Fibroblast of mammary gland (primary cell): ENCODE results near the gene DMRT3.

Experiments used
- DNase-seq: peaks from one replicate; pipeline ENCODE4 v3.0.0-alpha.2; 2010; ENCODE audit warnings: low read depth
- H3K4me3 ChIP-seq: 2 replicates; pipeline ENCODE4 v1.5.1; 2011; ENCODE audit warnings: low read depth, mild to moderate bottlenecking, low read length, moderate library complexity; ENCODE audit not compliant: control insufficient read depth
- TF ChIP-seq, protein P1 (sequence below): conservative IDR thresholded peaks from 2 replicates; pipeline ENCODE4 v1.5.1; 2011; ENCODE audit warnings: low read depth, low read length, inconsistent platforms; ENCODE audit not compliant: control insufficient read depth, insufficient read depth

Gene DMRT3, protein sequence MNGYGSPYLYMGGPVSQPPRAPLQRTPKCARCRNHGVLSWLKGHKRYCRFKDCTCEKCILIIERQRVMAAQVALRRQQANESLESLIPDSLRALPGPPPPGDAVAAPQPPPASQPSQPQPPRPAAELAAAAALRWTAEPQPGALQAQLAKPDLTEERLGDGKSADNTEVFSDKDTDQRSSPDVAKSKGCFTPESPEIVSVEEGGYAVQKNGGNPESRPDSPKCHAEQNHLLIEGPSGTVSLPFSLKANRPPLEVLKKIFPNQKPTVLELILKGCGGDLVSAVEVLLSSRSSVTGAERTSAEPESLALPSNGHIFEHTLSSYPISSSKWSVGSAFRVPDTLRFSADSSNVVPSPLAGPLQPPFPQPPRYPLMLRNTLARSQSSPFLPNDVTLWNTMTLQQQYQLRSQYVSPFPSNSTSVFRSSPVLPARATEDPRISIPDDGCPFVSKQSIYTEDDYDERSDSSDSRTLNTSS

DNA sequence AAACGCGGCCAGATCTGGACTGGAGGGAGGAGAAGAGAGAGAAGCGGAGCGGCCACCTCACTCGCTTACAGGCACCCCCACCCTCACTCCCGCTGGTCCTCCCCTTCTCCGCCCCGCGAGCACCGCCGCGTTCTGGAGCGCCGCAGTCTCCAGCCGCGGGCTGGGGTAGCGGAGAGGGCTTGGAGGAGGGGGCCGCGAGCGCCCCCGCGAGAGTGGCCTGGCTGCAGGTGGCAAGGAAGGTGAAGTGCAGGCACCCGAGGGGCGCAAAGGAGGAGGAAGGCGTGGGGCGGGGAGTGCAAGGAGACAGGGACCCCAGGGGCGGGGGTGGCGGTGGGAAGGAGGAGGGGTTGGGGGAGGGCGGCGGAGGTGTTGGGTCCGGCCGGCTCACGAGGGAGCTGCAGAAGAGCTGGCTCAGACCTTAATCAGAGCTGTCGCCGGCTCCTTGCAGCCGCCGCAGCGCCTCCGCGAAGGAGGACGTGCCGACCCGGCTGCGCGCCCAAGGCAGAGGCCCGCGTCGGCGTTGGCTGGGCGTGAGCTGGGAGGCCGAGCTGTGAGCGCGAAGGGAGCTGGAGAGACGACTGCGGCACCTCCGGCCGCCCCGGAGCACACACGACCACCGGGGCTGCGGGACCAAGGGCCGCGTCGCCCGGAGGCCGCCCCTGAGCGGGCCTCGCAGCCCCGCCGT, at the start of gene DMRT3:
Gene DMRT3, plus strand, starts transcription at position 398 of the 685 bp plus-strand sequence. CDS start 347 bp downstream, outside the sequence.
- TF ChIP-seq, protein P1, sequence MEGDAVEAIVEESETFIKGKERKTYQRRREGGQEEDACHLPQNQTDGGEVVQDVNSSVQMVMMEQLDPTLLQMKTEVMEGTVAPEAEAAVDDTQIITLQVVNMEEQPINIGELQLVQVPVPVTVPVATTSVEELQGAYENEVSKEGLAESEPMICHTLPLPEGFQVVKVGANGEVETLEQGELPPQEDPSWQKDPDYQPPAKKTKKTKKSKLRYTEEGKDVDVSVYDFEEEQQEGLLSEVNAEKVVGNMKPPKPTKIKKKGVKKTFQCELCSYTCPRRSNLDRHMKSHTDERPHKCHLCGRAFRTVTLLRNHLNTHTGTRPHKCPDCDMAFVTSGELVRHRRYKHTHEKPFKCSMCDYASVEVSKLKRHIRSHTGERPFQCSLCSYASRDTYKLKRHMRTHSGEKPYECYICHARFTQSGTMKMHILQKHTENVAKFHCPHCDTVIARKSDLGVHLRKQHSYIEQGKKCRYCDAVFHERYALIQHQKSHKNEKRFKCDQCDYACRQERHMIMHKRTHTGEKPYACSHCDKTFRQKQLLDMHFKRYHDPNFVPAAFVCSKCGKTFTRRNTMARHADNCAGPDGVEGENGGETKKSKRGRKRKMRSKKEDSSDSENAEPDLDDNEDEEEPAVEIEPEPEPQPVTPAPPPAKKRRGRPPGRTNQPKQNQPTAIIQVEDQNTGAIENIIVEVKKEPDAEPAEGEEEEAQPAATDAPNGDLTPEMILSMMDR: no peak
- DNase-seq: no peak
- no peak within 1 kb of the TSS for H3K4me3 ChIP-seq

DNA sequence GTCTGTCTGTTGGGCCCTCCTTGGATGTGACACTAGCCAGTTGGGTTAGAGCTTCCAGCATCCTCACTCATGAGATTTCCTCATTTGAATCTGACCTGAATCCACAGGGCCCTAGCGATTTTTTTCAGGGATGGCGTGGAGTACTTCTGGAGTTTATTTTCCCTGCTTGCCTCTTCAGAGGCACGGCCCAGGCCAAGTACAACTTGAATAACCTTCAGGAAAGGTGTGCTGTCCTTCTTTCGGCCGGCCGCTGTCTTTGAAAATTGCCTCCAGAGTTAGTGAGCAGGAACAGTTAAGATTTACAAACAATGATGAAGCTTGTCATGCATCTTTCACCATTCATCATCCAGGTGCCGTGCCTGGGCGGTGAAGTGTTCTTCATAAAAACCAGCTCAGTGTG, 49.5 kb upstream of the DMRT3 start:
- TF ChIP-seq, protein P1: no peak
- DNase-seq: no peak
- H3K4me3 ChIP-seq: no peak overlapping the region

- DNase-seq: no peak
- TF ChIP-seq, protein P1: peak; percentile 30
- no peak overlapping the region for H3K4me3 ChIP-seq
Observed at GRCh38 chr9:928363-929042, 48.0 kb upstream of the DMRT3 start.

GRCh38 chr9:929719-930118, 46.7 kb upstream of the DMRT3 start:
- TF ChIP-seq, protein P1: no peak
- DNase-seq: no peak
- no peak overlapping the region for H3K4me3 ChIP-seq

GRCh38 chr9:933356-933755, 43.1 kb upstream of the DMRT3 start:
- no peak overlapping the region for H3K4me3 ChIP-seq
- TF ChIP-seq, protein P1: no peak
- DNase-seq: no peak

GRCh38 chr9:935348-935965, 41.0 kb upstream of the DMRT3 start:
- H3K4me3 ChIP-seq: no peak overlapping the region
- TF ChIP-seq, protein P1: no peak
- DNase-seq: peak; percentile 9
